ENCODE measurements around the gene SLC44A1.

The SLC44A1 gene

DNA sequence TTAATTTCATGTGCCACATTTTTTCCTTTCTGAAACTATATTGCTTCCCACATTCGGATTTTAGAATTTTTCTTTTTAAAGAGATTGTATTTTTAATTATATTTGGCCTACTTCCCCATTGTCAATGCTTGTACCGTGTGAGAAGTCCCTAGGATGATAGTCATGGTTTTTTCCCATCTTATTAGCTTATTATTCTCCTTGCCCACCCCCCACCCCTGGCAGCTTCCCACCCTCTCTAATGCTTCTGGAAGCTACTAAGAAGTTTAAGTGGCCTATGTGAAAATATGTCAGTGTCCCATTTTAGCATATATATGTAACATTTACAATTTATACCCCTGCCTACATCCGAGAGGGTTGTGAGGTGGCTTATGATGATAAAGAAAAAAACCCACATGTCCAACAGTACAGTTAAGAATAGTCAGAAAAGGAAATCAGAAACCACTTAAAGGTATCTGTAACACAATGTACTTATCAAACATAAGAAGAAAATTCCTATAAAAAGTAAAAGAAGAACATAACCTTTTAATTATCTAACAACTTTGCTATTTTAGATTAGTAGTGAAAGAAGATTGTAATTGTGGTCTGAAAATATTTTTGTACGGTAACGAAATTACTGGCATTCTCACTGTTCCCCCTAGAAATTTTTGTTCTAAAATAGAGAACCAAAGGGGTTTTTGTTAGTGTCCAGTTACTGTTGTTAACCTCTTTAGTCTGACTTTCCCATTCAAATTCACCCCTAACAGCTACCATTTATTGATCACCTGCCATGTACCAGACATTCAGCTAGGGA is 62.1 kb downstream of the SLC44A1 start:
- DNase-seq = no peak

DNA sequence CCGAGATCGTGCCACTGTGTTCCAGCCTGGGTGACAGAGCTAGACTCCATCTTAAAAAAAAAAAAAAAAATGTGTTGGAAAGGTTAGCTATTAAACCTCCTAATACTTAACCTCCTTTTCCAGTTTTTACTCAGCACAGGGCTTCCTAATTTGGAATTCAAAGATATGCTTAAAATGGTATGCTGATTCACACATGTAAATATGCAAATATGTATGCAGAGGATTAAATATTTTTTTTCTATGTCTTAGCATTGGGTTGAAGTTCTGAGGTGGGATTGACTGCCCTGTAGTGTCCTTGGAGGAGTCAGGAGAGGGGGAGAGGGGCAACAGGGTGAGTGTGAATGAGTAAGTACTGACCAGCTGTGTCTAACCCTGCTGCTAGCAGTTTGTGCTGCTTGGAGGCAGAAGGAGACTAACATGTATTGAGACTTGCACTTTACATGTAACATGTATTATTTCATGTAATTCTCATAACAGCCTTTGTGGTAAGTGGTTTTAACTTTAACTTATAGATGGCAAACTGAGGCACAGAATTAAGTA is 63.2 kb downstream of the SLC44A1 start:
- no peak for DNase-seq

DNA sequence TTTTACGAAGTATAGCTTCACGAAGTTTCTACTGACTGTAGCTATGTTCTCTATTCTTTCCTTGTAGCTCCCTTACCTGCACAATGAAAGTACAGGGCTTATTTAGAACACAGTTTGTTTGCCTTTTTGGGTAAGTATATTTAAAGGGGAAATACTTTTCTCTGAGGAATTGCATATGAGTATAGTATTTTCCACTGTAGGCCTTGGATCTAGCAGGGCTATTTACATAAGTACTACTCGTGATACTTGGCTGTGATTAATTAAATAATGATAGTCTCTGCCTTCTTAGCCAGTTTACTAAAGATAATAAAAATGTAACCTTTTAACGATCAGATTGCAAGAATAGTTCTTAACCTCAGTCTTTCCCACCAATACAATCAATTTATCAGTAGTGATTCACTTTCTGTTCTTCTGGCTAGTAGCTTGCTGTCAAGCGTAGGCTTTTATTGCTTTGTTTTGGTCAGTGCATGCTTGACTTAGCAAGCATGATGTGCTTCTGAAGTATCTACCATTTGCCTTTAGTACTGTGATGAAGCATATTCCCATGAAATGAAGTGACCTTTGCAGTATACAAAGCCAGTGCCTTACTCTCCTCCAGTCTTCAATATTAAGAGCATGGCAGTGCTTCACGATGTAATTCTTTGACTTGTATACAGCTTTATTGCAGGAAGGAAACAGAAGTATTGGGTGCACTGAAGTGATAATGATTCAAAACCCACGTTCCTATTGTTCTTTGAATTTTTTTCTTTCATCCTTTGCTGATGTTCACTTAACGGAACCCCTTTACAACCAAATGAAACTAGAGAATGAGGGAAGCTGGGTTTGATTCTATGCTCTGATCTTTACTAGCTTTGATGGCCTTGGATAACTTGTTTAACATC is 64.2 kb downstream of the SLC44A1 start:
- DNase-seq = no peak

DNA sequence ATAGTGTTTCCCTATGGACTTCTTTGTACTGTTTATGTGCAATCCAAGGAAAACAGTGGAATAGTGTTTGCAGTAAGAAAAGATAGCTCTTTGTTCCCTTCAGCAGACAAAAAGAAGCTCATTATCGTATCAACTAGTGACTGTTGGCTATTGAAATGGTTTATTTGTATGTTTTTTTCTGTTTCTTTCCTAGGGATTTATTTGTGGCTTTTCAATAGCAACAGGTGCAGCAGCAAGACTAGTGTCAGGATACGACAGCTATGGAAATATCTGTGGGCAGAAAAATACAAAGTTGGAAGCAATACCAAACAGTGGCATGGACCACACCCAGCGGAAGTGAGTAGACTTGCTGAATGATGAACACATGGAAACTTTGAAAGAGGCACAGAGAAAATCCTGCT is 65.1 kb downstream of the SLC44A1 start:
- DNase-seq = peak; percentile 24 to 35

DNA sequence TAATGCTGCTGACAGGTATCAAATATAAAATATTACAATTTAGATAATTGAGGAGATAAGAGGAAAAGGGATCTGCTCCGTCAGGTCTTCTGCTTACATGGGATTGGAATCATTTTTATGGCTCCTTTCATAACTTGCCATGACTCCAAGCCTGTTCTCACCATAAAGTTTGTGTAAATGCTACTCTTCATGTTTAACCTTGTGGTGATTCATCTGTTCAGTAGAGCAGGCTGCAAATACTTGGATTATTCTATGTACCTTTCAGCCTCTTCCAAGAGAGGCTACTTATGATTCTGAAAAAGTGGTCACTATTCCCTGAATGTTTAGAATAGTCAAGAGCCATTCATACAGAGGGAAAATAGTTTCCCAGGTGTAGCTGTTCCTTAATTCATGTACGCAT is 66.9 kb downstream of the SLC44A1 start:
- DNase-seq = no peak

DNA sequence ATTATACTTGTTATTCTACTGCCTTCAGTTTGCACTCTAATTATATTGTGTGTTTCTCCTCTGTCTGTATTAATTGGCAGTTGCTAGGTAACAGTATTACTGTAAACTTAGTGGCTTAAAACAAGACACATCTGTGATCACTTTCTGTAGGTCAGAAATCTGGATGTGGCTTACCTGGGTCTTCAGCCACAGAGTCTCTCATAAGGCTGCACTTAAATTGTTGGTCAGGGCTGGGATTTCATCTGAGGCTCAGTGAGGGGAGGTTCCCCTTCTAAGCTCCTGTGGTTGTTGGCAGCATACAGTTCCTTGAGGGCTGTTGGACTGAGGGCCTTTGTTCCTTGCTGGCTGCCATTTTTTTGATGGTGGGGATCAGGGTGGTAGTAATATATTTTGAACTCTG is 68.8 kb downstream of the SLC44A1 start:
- peak in 1 of 2 experiments; percentile 8 for DNase-seq

DNA sequence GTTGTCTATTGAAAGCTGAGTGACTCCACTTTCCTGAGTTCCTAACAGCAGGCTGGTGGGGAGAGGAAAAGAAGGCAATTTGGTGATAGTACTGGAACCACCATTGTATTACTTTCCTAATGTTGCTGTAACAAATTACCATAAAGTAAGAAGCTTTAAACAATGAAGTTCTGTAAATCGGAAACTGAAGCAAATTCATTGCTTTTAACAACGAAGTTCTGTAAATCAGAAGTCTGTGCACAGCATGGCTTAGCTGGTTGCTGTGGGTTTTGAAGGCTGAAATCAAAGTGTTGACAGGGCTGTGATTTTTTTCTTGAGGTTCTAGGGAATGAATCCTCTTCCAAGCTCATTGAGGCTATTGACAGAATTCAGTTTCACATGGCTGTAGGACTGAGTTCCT is 72.3 kb downstream of the SLC44A1 start:
- DNase-seq = no peak

DNA sequence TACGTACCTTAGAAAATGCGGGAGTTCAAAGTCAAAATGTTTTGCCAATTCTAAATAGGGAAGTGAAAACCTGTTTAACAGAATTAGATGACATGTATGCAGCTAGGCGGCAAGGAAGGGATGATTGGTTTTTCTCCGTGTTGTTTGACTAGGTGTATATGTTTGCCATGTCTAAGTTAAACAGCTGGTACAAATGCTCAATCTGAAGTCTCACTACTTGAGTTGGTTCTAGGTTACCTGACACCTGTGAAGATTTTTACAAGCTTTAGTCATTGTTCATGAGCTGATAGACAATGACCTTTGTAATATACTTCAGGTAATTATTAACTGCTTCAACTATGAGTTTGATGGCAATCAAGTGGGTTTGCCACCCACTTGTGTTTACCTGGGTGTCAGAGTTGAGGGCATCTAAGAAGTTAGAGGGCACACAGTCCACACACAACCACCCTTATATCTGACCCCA is 74.3 kb downstream of the SLC44A1 start:
- DNase-seq = no peak

DNA sequence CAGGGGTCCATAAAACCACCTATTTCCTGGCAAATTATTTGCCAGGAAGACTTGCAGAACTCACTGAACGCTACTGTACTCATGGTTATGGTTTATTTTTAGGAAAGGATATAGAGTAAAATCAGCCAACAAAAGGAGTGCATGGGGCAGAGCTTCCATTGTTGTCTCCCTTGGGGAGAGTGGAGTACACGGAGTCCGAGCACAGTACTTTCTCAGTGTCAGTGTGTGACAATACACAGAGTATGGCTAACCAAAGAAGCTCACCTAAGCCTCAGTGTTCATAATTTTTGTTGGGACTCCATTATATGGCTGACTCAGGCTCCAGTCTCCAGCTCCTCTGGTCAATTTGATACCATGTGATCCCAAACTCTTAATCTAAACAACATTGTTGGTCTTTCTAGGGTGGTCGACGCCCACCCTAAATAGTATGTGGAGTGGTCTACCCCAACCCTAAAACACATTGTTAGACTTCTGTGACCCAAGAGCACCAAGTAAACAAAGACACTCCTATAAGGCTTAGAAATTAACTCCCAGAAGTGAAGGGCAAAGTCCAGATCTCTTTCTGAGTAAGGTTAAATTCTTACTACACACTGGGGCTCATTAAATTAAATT is 74.9 kb downstream of the SLC44A1 start:
- DNase-seq = no peak

DNA sequence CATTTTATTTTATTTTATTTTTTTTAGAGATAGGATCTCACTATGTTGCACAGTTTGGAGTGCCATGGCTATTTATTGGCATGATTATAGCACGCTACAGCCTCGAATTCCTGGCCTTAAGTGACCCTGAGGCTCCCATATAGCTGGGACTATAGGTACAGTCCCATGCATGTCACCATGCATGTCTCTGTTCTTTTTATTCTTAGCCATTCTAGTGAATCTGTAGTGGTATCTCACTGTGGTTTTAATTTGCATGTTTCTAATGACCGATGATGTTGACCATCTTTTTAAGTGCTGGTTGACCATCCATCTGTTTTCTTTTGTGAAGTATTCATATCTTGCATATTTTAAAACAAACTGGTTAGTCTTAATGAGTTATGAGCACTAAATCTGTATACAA is 76.1 kb downstream of the SLC44A1 start:
- no peak for DNase-seq

DNA sequence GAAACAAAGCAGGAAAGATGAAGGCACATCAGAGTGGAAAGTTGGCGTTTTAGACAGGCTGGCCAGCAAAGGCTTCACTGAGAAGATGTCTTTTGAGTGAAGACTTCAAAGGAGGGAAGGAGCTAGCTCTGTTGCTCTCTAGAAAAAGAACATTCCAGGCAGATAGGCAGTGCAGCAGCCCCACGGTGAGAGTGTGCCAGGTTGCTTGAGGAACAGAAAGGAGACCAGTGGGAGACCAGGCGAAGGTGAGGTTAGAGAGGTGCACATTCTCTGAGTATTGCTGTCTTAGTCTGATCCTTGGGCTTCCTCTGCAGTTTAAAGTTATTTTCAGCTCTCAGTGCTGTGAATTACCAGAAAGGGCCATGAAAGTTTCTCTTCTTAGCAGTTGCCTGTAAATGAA is 83.8 kb downstream of the SLC44A1 start:
- no peak for DNase-seq

DNA sequence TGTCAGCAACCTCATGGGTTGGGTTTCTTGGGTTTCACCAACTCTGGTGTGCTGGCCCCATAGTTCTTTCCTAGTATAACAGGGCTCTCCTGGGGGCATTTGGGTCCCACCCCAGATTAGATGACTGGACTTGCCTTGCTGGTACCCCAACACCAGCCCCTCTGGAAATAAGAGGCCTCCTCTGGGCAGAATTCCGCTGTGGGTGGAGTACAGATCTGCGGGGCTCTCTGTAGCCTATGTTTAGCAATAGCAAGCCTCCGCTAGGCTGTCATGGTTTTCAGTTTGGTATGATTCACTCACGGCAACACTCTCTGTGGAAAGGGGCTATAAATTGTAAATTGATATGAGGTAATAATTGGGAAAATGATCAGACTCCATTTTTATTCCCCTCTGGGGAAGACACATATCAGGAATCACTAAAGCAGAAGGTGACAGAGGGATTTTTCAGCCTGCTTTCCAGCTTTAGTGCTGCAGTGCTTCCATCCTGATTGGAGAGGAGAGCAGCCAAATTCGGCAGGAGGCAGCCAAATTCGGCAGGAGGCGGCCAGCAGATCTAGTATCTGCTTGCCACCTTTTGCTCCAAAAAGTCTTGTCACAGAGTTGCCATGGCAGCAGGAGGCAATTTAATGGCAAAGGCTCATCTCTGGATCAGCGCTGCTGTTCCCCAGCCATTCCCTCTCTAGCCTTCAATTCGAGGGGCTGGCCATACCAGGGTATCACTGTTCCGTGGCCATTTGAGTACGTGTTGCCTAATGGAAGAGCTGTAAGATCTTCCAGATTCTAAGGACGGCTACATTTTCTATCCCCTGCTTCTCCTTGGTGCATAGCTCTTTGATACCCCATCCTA is 84.6 kb downstream of the SLC44A1 start:
- no peak for DNase-seq

DNA sequence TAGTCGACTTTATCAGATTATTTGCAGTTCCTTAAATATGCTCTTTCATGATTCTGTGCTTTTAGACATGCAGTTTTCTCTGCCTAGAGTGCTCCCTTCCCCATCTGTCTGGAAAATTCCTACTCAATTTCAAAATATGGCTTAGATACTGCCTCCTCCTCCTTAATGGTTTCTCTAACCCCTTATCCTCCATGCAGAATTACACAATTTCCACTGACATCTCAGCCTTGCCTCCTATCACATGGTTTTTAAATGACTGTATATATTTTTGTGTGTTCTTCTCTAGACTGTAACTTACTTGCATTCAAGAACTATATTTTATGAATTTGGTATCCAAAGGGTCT is 85.2 kb downstream of the SLC44A1 start:
- no peak for DNase-seq

DNA sequence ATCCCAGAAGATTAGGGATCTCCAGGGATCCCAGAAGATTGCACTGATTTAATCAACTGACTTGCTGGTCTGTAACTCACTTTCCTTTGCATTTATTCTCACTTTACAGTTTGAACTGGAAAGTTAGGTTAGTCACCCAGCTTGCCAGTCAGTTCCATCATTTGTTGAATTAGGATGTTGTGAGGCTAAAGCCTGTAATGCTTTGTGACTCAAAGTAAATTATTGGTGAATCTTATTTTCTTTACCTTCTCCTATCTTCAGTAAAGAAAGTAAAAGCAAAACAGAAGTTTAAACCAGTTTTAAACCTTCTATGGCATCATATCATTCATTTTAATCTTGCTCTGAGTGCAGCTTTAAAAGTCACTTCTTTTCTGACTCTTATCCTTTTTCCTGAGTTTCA is 85.8 kb downstream of the SLC44A1 start:
- DNase-seq = no peak

DNA sequence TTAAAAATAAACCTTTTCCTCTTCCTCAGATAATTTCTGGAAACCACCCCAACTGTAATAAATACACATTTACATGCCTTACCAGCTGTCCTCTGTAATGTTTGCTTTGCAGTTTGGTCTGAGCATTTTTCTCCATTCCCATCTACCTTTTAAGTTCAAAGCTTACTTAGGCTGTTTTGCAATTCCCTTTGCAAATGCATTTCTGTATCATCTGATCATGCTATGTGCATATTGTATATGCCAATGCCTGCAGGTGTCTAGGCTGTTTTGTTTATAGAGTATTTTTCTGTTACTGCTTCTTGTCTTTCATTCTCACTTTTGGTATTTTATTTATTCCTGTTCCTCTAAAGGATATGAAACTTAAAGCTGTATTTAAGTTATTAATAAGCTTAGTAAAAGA is 86.3 kb downstream of the SLC44A1 start:
- no peak for DNase-seq

DNA sequence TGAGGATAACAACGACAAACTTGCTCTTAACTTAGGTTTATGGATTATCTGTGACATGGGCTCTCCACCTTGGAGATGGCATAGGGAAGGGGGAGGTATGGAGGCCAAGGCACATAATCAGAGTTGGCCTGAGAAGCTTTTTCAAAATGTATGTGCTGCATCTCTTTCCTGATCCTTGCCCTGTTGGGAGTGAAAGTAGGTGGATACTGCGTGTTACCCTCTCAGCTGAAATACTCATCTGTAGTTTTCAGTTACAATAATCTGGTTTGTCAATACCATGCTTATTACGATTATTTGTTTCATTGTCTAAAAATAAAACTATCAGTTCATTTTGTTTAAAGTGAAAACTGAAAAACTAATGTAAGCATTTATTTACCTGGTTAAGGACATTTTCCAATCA is 86.7 kb downstream of the SLC44A1 start:
- no peak for DNase-seq

DNA sequence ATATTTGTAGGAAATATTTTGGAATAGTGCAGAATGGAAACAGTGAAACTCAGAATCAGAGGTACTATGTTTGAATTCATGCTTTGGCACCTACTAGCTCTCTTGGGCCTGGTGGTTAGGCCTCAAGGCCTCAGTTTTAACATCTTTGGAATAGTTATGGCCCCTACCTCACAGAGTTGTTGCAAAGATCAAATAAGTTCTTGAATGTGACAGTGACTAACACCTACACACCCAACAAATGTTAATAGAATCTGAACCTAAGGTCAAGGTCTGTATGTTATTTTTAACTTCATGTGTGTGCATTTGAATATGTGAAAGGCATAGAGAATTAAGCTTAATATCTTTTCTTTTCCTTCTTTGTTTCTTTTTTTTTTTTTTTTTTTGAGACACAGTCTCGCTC is 87.3 kb downstream of the SLC44A1 start:
- no peak for DNase-seq

DNA sequence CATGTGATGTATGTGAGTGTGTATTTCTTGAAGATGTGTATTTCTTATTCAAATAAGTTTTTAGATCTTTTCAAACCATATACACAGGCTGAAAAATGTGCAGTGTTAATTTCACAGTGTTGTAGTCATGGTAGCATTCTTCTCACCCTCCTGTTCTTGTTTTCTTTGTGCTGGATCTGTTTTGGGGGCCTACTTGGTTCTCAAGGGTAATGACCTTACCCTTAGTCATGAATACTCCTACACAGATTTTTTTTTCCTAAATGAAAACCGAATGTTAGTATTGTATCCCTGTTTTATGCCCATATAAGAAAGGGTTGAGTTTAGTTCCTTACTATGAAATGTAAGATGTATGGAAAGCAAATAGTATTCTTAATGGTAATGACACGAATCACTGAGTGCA is 88.0 kb downstream of the SLC44A1 start:
- DNase-seq = no peak

DNA sequence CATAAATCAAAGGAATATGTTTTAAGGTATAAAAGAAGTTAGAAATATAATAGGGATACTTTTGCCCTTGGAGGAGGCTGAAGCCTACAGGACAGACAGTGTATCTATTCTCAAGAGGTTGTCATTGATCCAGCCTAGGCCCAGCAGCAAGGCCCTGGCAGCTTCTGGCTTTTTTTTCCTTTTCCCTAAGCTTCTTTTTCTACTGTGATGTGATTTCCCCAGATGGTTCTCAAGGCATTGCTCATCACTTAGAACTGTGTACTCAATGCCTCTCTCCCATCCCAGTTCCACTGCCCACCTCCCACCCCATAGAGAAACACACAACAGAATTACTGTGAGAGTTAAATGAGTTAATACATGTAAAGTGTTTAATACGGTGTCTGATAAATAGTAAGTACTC is 88.6 kb downstream of the SLC44A1 start:
- no peak for DNase-seq

DNA sequence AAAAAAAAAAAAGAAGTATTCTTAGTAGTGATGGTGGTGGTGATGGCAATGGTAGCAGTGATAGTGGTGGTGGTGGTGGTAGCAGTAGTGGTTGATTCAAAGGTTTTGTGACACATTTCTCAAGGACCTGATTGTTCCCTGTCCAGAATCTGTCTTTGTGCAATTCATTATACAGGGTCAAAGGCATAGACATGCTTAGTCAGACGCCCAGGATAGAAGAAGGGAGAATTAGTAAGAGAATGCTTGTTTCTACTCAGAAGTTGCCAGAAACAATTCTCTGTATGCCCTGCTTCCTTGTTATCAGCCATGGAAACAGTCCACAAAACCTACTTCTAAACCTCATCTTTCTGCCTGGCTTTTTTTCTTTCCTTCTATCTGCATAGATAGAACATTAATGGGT is 89.4 kb downstream of the SLC44A1 start:
- no peak for DNase-seq

DNA sequence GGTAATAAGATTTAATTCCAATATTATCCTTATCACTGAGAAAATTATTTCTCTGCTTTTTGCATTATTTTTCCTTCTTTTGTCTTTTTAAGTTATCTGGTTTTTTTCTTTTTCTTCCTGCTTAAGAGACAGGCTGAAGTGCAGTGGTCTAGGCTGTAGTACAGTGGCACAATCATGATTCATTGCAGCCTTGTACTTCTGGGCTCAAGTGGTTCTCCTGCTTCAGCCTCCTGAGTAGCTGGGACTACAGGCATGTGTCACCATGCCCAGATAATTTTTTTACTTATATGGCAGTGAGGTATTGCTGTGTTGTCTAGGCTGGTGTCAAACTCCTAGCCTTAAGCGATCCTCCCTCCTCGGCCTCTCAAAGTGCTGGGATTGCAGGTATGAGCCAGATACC is 93.9 kb downstream of the SLC44A1 start:
- no peak for DNase-seq

DNA sequence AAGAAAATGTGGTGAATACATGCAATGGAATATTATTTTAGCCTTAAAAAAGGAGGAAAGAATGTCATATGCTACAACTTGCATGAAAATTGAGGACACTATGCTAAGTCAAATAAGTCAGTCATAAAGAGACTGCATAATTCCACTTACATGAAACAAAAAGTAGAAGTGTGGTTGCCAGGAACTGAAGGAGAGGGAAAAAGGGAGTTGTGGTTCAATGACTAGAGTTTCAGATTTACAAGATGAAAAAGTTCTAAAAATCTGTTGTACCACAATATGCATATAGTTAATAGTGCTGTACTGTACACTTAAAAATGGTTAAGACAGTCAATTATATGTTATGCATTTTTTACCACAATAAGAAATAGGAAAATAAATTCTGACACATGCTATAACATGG is 95.4 kb downstream of the SLC44A1 start:
- DNase-seq = no peak
